Lower lobe of right lung (tissue), 2 donors: ENCODE measurements around the gene FAM161A. TPM values are rescaled to one million over a fixed set of nuclear protein-coding genes. Genes with fewer than 3 reads are reported as not detected.

Experiments
- ATAC-seq, 2 donors: fragments of 200-7000 bp; cut with Tn5 transposase; one replicate each; pipeline ENCODE4 v1.9.1; 2020 to 2022; ENCODE audit warnings: mild to moderate bottlenecking in 2 of 2, moderate library complexity in 2 of 2
- DNase-seq: peaks from one replicate; pipeline ENCODE4 v3.0.0-alpha.2; 2020
- H3K27ac ChIP-seq: fragments of 200-600 bp; one replicate; pipeline ENCODE4 v1.8.0; 2022
- H3K27me3 ChIP-seq: fragments of 200-600 bp; one replicate; pipeline ENCODE4 v1.8.0; 2022; ENCODE audit warnings: low read depth
- H3K36me3 ChIP-seq: fragments of 200-600 bp; one replicate; pipeline ENCODE4 v1.8.0; 2022; ENCODE audit warnings: mild to moderate bottlenecking
- H3K4me1 ChIP-seq: fragments of 200-600 bp; one replicate; pipeline ENCODE4 v1.8.0; 2022
- H3K4me3 ChIP-seq: fragments of 200-600 bp; one replicate; pipeline ENCODE4 v1.8.0; 2022; ENCODE audit warnings: mild to moderate bottlenecking
- H3K9me3 ChIP-seq: fragments of 200-600 bp; one replicate; pipeline ENCODE4 v1.8.0; 2022
- CTCF ChIP-seq: fragments of 200-600 bp; IDR thresholded peaks from one replicate; pipeline ENCODE4 v1.8.0; 2022; ENCODE audit warnings: antibody characterized with exemption, mild to moderate bottlenecking
- intact Hi-C: fragments of 100-400 bp; cut with DNase I; formaldehyde crosslinking; loops from one replicate; pipeline ENCODE4 v1.11.0; 2022
- total RNA-seq: library from RNA; stranded (reverse); fragmentation: NEBNext Ultra II Directional; extraction: Animal tissue kit (Norgen Biotek cat#: 25700); gene quantifications from one replicate; pipeline ENCODE4 v1.2.1, GENCODE V29; 2021
- donor health status: DM: no; HTN: yes; CAD: no; lungs with severe emphysema.

Gene FAM161A
- total RNA-seq, 1 donor from 2014 or later: 2.6 TPM

- no peaks in the 10 kb centered on the region for H3K9me3 ChIP-seq
- no peak overlapping the region for H3K27ac ChIP-seq
- H3K36me3 ChIP-seq: no peaks in the 10 kb centered on the region
- no peak for ATAC-seq
- H3K4me3 ChIP-seq: no peak overlapping the region
- peaks cover 4% of the 10 kb centered on the region for H3K27me3 ChIP-seq
- no peak for TF ChIP-seq CTCF
- DNase-seq: no peak
- no peaks in the 10 kb centered on the region for H3K4me1 ChIP-seq
- intact Hi-C loops: no loop called here
Observed at GRCh38 chr2:61792355-61792890, 61.4 kb downstream of the FAM161A start.

DNA sequence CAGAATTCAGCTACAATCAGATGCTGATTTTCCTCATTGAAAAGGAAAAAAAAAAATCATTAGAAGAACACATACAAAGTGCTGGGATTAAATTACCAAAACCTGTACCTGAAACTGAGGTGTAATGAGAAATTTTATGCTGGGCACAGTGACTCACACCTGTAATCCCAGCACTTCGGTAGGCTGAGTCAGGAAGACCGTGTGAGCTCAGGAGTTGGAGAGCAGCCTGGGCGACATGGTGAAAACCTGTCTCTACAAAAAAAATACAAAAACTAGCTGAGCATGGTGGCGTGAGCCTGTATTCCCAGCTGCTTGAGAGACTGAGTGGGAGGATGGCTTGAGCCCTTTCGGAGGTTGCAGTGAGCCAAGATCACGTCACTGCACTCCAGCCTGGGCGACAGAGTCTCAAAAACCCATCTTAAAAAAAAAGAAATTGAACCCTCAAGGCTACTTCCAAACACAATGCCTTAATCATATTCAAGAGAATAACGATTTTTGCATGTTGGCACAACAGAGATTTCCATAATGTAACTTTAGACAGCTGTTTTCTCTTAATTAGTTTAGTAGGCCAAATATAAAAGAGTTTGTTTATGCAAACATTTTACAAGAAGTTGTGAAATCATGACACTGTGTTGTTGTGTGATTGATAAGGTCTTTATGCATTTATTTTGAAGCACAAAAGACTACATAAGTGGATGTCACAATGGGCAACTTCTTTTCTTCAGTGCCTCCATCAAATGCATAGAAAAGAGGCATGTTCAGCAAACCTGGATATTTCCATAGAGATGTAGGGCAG, 63.9 kb downstream of the FAM161A start:
- Histone ChIP-seq H3K4me3 (no peak overlapping the region), H3K36me3 (no peaks in the 10 kb centered on the region), H3K27me3 (peaks cover 4% of the 10 kb centered on the region), H3K4me1 (no peaks in the 10 kb centered on the region), H3K27ac (no peak overlapping the region), H3K9me3 (no peaks in the 10 kb centered on the region)
- intact Hi-C loops: no loop called here
- no peak for TF ChIP-seq CTCF
- ATAC-seq: no peak
- no peak for DNase-seq

GRCh38 chr2:61787941-61788563, 65.8 kb downstream of the FAM161A start:
- no peak for TF ChIP-seq CTCF
- ATAC-seq (no peak), DNase-seq (no peak)
- Histone ChIP-seq H3K27ac (no peak overlapping the region), H3K27me3 (peaks cover 4% of the 10 kb centered on the region), H3K4me1 (no peaks in the 10 kb centered on the region), H3K9me3 (no peaks in the 10 kb centered on the region), H3K36me3 (no peaks in the 10 kb centered on the region), H3K4me3 (no peak overlapping the region)
- intact Hi-C loops: no loop called here

DNA sequence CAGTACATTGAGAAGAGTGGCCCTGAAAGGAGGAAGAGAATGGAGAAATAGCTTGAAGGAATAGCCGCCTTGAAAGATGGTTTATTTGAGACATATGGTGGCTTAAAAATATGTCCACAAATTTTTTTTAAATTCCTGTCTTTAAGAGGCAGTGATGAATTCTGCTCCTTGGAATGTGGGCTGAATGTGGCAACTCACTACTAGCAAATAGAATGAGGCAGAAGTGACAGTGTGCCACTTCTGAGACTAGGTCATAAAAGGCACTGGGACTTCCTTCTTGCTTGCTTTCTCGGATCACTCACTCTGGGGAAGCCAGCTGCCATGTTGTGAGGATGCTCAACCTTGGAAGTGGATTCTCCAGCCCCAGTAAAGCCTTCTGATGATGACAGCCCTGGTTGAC, 67.0 kb downstream of the FAM161A start:
- Histone ChIP-seq H3K4me3 (no peak overlapping the region), H3K9me3 (no peaks in the 10 kb centered on the region), H3K4me1 (no peaks in the 10 kb centered on the region), H3K27me3 (no peaks in the 10 kb centered on the region), H3K36me3 (no peaks in the 10 kb centered on the region), H3K27ac (no peak overlapping the region)
- ATAC-seq: no peak
- no peak for DNase-seq
- no peak for TF ChIP-seq CTCF
- intact Hi-C loops: no loop called here

- intact Hi-C loops: no loop called here
- no peak overlapping the region for H3K4me3 ChIP-seq
- ATAC-seq (no peak), DNase-seq (no peak)
- no peaks in the 10 kb centered on the region for H3K27me3 ChIP-seq
- no peaks in the 10 kb centered on the region for H3K36me3 ChIP-seq
- H3K27ac ChIP-seq: no peak overlapping the region
- no peaks in the 10 kb centered on the region for H3K4me1 ChIP-seq
- TF ChIP-seq CTCF: no peak
- no peaks in the 10 kb centered on the region for H3K9me3 ChIP-seq
Observed at GRCh38 chr2:61785583-61785982, 68.3 kb downstream of the FAM161A start.
